ENCODE results near the gene MPDZ. TPM values are rescaled to one million over a fixed set of nuclear protein-coding genes. Genes with fewer than 3 reads are reported as not detected.

MPDZ gene
- polyA plus RNA-seq, 2 of the 4 experiments (the other 2 are of a cell fraction), result 19.5 to 36.4 TPM

- TF ChIP-seq BHLHE40 (IDR thresholded peaks at IDR 0.05; ENCODE audit: low read depth, low read length) (no peak), FOXS1 (CRISPR knock-in tag; IDR thresholded peaks at IDR 0.05) (no peak), MAZ (IDR thresholded peaks at IDR 0.05; ENCODE audit: borderline replicate concordance, low read depth, low read length) (no peak)
These were observed 13.3 kb upstream of the MPDZ start (continued) for GRCh38 chr9:13292782-13293181.

- Histone ChIP-seq H3K4me2 (no peak overlapping the region), H3K27ac (no peak overlapping the region), H3K9me3 (peaks cover 5% of the 10 kb centered on the region; the same call in 2 of the 3 replicates), H3K4me1 (no peaks in the 10 kb centered on the region), H3K4me3 (no peak overlapping the region)
- ATAC-seq (no peak), FAIRE-seq (no peak), DNase-seq (ENCODE audit: low read depth in 1 of 2, low spot score in 1 of 2) (no peak)
- 83% methylated on average over 3 of the region's 3 CpGs for WGBS (ENCODE audit: missing lambda C conversion rate)
- POLR2A ChIA-PET, result no interaction called here
- CTCF ChIA-PET, result no interaction called here
- TF ChIP-seq EP300 (IDR thresholded peaks at IDR 0.05) (no peak), ZNF302 (CRISPR knock-in tag; IDR thresholded peaks at IDR 0.05) (no peak), NR3C1 (IDR thresholded peaks at IDR 0.05) (no peak), MAFK (IDR thresholded peaks at IDR 0.05; ENCODE audit: partially characterized antibody) (peak; percentile 58)
These were observed 12.7 kb upstream of the MPDZ start for GRCh38 chr9:13292158-13292557.

GRCh38 chr9:13291718-13292117 is 12.2 kb upstream of the MPDZ start:
- POLR2A ChIA-PET, result no interaction called here
- H3K4me3 ChIP-seq, result no peak overlapping the region
- no peak overlapping the region for H3K4me2 ChIP-seq
- ATAC-seq, result peak; percentile 68 to 70; a peak in 4 of 6 replicates
- H3K4me1 ChIP-seq, result no peaks in the 10 kb centered on the region
- CTCF ChIA-PET, result no interaction called here
- no peak for FAIRE-seq
- peaks cover under 1% of the 10 kb centered on the region; the same call in 1 of the 3 replicates for H3K9me3 ChIP-seq
- H3K27ac ChIP-seq, result no peak overlapping the region
- TF ChIP-seq TP53 (CRISPR knock-in tag; IDR thresholded peaks at IDR 0.05), result no peak
- no peak for TF ChIP-seq ZNF302 (CRISPR knock-in tag; IDR thresholded peaks at IDR 0.05)
- TF ChIP-seq GATA3 (IDR thresholded peaks at IDR 0.05; ENCODE audit: borderline replicate concordance), result no peak
- TF ChIP-seq HDAC2 (IDR thresholded peaks at IDR 0.05), result no peak
- TF ChIP-seq PBX3 (IDR thresholded peaks at IDR 0.05), result no peak
- no peak for TF ChIP-seq KDM5A (IDR thresholded peaks at IDR 0.05)
- TF ChIP-seq PHF8 (IDR thresholded peaks at IDR 0.05; ENCODE audit: borderline replicate concordance, low read depth), result no peak
- no peak for TF ChIP-seq RCOR1 (IDR thresholded peaks at IDR 0.05; ENCODE audit: low read depth, low read length)
- TF ChIP-seq HEYL (CRISPR knock-in tag; IDR thresholded peaks at IDR 0.05), result no peak
- no peak for TF ChIP-seq USF2 (IDR thresholded peaks at IDR 0.05)
- TF ChIP-seq FOXS1 (CRISPR knock-in tag; IDR thresholded peaks at IDR 0.05), result no peak
- no peak for TF ChIP-seq CBX2 (IDR thresholded peaks at IDR 0.05; ENCODE audit: borderline replicate concordance, low read depth)
- TF ChIP-seq BHLHE40 (IDR thresholded peaks at IDR 0.05; ENCODE audit: low read depth, low read length), result no peak
- no peak for TF ChIP-seq CEBPB (IDR thresholded peaks at IDR 0.05)
- TF ChIP-seq JUNB (IDR thresholded peaks at IDR 0.05), result no peak
- no peak for TF ChIP-seq JUN (IDR thresholded peaks at IDR 0.05)
- no peak for TF ChIP-seq ATOH8 (CRISPR knock-in tag; IDR thresholded peaks at IDR 0.05; ENCODE audit: low read depth)
- 38% methylated on average over 1 of the region's 1 CpG for WGBS (ENCODE audit: missing lambda C conversion rate)
- peak in 1 of 2 experiments; percentile 18 for DNase-seq (ENCODE audit: low read depth in 1 of 2, low spot score in 1 of 2)

GRCh38 chr9:13284011-13284410 is 4.5 kb upstream of the MPDZ start:
- no peak for FAIRE-seq
- H3K4me1 ChIP-seq, result peaks cover 7% of the 10 kb centered on the region; the same call in 1 of the 3 replicates
- DNase-seq (ENCODE audit: low read depth in 1 of 2, low spot score in 1 of 2), result no peak
- no peak for TF ChIP-seq JUN (IDR thresholded peaks at IDR 0.05)
- TF ChIP-seq CEBPB (IDR thresholded peaks at IDR 0.05), result no peak
- TF ChIP-seq REST (IDR thresholded peaks at IDR 0.05), result no peak
- TF ChIP-seq RFX5 (IDR thresholded peaks at IDR 0.05), result no peak
- no peak for TF ChIP-seq HDAC2 (IDR thresholded peaks at IDR 0.05)
- no peak for TF ChIP-seq PHF8 (IDR thresholded peaks at IDR 0.05; ENCODE audit: borderline replicate concordance, low read depth)
- no peak overlapping the region for H3K4me3 ChIP-seq
- H3K4me2 ChIP-seq, result no peak overlapping the region
- ATAC-seq, result no peak
- no peak overlapping the region for H3K27ac ChIP-seq
- no peaks in the 10 kb centered on the region for H3K9me3 ChIP-seq
- POLR2A ChIA-PET, result no interaction called here
- 64% methylated on average over 3 of the region's 3 CpGs for WGBS (ENCODE audit: missing lambda C conversion rate)
- CTCF ChIA-PET, result interaction anchor here (0.6 to 2.6 kb wide), 4 partner anchors 10 to 585 kb away, joined by 3 to 7 read pairs (median 3); no protein-coding TSS in a partner anchor

Measured in A549 (cell line).